Thoracic aorta (tissue), 2 donors: Measurements from ENCODE around the gene MUC4. TPM values are rescaled to one million over a fixed set of nuclear protein-coding genes. Genes with fewer than 3 reads are reported as not detected.

Experiments used
- ATAC-seq: fragments of 150-250 bp; one replicate; pipeline ENCODE4 v1.8.0; 2017; ENCODE audit warnings: low read depth; ENCODE audit not compliant: insufficient number of reproducible peaks, low FRiP score
- DNase-seq: peaks from one replicate; pipeline ENCODE4 v3.0.0-alpha.2; 2020; ENCODE audit warnings: low spot score
- H3K27ac ChIP-seq, 2 donors: fragments of 200-600 bp; sonication (generic); 1 replicate in 1 of 2; 2 replicates in 1 of 2; pipeline ENCODE4 v1.5.1; 2016; ENCODE audit warnings: mild to moderate bottlenecking in 2 of 2, moderate library complexity in 2 of 2
- H3K27me3 ChIP-seq: fragments of 200-600 bp; sonication (generic); replicated peaks from 2 replicates; pipeline ENCODE4 v1.6.0; 2016; ENCODE audit warnings: mild to moderate bottlenecking; ENCODE audit not compliant: insufficient read depth
- H3K36me3 ChIP-seq: fragments of 200-600 bp; sonication (generic); one replicate; pipeline ENCODE4 v1.5.1; 2016
- H3K4me1 ChIP-seq, 2 donors: fragments of 200-600 bp; sonication (generic); 1 replicate in 1 of 2; 2 replicates in 1 of 2; pipeline versions ENCODE4 v1.5.1 to v1.6.0; 2016; ENCODE audit warnings: low read depth in 2 of 2, mild to moderate bottlenecking in 1 of 2; ENCODE audit not compliant: control insufficient read depth in 1 of 2
- H3K4me3 ChIP-seq: fragments of 200-600 bp; sonication (generic); 2 replicates; pipeline ENCODE4 v1.5.1; 2016; ENCODE audit warnings: mild to moderate bottlenecking
- H3K9me3 ChIP-seq: fragments of 200-600 bp; sonication (generic); 2 replicates; pipeline ENCODE4 v1.5.1; 2016
- CTCF ChIP-seq: fragments of 200-600 bp; sonication (generic); IDR thresholded peaks from one replicate; pipeline ENCODE4 v1.5.1; 2019; ENCODE audit warnings: antibody characterized with exemption
- total RNA-seq, 2 donors: library from RNA; depleted of rRNA; stranded (reverse); fragments of >200 nt; gene quantifications; one replicate each; pipeline versions ENCODE4 v1.1.0 to v1.2.3, GENCODE V29; 2016

MUC4 gene
- total RNA-seq, 2 donors from 2014 or later = not detected

- Histone ChIP-seq H3K36me3 (no peaks in the 10 kb centered on the region), H3K4me3 (no peak overlapping the region), H3K27ac (no peak overlapping the region), H3K4me1 (no peaks in the 10 kb centered on the region), H3K27me3 (no peaks in the 10 kb centered on the region), H3K9me3 (no peaks in the 10 kb centered on the region)
- DNase-seq (no peak), ATAC-seq (no peak)
- no peak for TF ChIP-seq CTCF
Measured at GRCh38 chr3:195856410-195857084, 44.8 kb upstream of the MUC4 start.

- Histone ChIP-seq H3K27me3 (no peaks in the 10 kb centered on the region), H3K9me3 (no peaks in the 10 kb centered on the region), H3K4me1 (peaks cover 0 to 5% of the 10 kb centered on the region in 2 donors), H3K36me3 (no peaks in the 10 kb centered on the region), H3K4me3 (no peak overlapping the region), H3K27ac (no peak overlapping the region)
- no peak for DNase-seq
- TF ChIP-seq CTCF = no peak
- no peak for ATAC-seq
Measured at GRCh38 chr3:195855471-195856409, 44.0 kb upstream of the MUC4 start.

GRCh38 chr3:195854628-195855294 is 43.0 kb upstream of the MUC4 start:
- Histone ChIP-seq H3K4me1 (peaks cover 0 to 5% of the 10 kb centered on the region in 2 donors), H3K36me3 (no peaks in the 10 kb centered on the region), H3K27ac (no peak overlapping the region), H3K4me3 (no peak overlapping the region), H3K27me3 (no peaks in the 10 kb centered on the region), H3K9me3 (no peaks in the 10 kb centered on the region)
- ATAC-seq = no peak
- TF ChIP-seq CTCF = no peak
- no peak for DNase-seq

GRCh38 chr3:195853996-195854395 is 42.3 kb upstream of the MUC4 start:
- no peak for TF ChIP-seq CTCF
- Histone ChIP-seq H3K4me1 (peaks cover 0 to 5% of the 10 kb centered on the region in 2 donors), H3K9me3 (no peaks in the 10 kb centered on the region), H3K27me3 (no peaks in the 10 kb centered on the region), H3K36me3 (no peaks in the 10 kb centered on the region), H3K4me3 (no peak overlapping the region), H3K27ac (no peak overlapping the region)
- no peak for ATAC-seq
- DNase-seq = no peak

GRCh38 chr3:195853036-195853435 is 41.3 kb upstream of the MUC4 start:
- Histone ChIP-seq H3K27ac (no peak overlapping the region), H3K4me1 (peaks cover 0 to 5% of the 10 kb centered on the region in 2 donors), H3K4me3 (no peak overlapping the region), H3K9me3 (no peaks in the 10 kb centered on the region), H3K27me3 (no peaks in the 10 kb centered on the region), H3K36me3 (no peaks in the 10 kb centered on the region)
- TF ChIP-seq CTCF = no peak
- DNase-seq = no peak
- ATAC-seq = no peak
